ENCODE measurements around the gene SERGEF. TPM values are rescaled to one million over a fixed set of nuclear protein-coding genes. Genes with fewer than 3 reads are reported as not detected.

The SERGEF gene
- total RNA-seq, 6 experiments from 2014 or later, result 8.4 to 19.5 (median 15.8) TPM

GRCh38 chr11:17821648-17822400 is 191.0 kb downstream of the SERGEF start:
- WGBS (ENCODE audit: insufficient coverage, low coverage, low lambda C conversion rate, missing lambda C conversion rate), result 57% methylated on average over 4 of the region's 4 CpGs
- ATAC-seq (peak in 1 of 4 donors; percentile 53), DNase-seq (no peak)
- Histone ChIP-seq H3K27me3 (no peaks in the 10 kb centered on the region), H3K4me1 (no peaks in the 10 kb centered on the region), H3K9me3 (no peaks in the 10 kb centered on the region), H3K27ac (no peak overlapping the region), H3K4me3 (no peak overlapping the region), H3K36me3 (no peaks in the 10 kb centered on the region)
- TF ChIP-seq POLR2A (IDR thresholded peaks at IDR 0.05), result no peak
- TF ChIP-seq CTCF (IDR thresholded peaks at IDR 0.05), result no peak
- intact Hi-C loops (cut with DNase I), result no loop called here

- no peaks in the 10 kb centered on the region for H3K27me3 ChIP-seq
- 38% methylated on average over 2 of the region's 4 CpGs for WGBS (ENCODE audit: insufficient coverage, low coverage, low lambda C conversion rate, missing lambda C conversion rate)
- intact Hi-C loops (cut with DNase I), result no loop called here
- no peaks in the 10 kb centered on the region for H3K9me3 ChIP-seq
- H3K27ac ChIP-seq, result no peak overlapping the region
- no peak for TF ChIP-seq POLR2A (IDR thresholded peaks at IDR 0.05)
- TF ChIP-seq CTCF (IDR thresholded peaks at IDR 0.05), result no peak
- ATAC-seq (no peak), DNase-seq (no peak)
- no peak overlapping the region for H3K4me3 ChIP-seq
- no peaks in the 10 kb centered on the region for H3K4me1 ChIP-seq
- H3K36me3 ChIP-seq, result no peaks in the 10 kb centered on the region
Observed at GRCh38 chr11:17816232-17816931, 196.5 kb downstream of the SERGEF start.

GRCh38 chr11:17814546-17814945 is 198.3 kb downstream of the SERGEF start:
- ATAC-seq, result no peak
- Histone ChIP-seq H3K4me3 (no peak overlapping the region), H3K36me3 (no peaks in the 10 kb centered on the region), H3K27me3 (no peaks in the 10 kb centered on the region), H3K9me3 (no peaks in the 10 kb centered on the region), H3K4me1 (no peaks in the 10 kb centered on the region), H3K27ac (no peak overlapping the region)
- DNase-seq, result no peak
- no peak for TF ChIP-seq POLR2A (IDR thresholded peaks at IDR 0.05)
- TF ChIP-seq CTCF (IDR thresholded peaks at IDR 0.05), result no peak
- intact Hi-C loops (cut with DNase I), result no loop called here
- WGBS (ENCODE audit: insufficient coverage, low coverage, low lambda C conversion rate, missing lambda C conversion rate), result 90% methylated on average over 1 of the region's 1 CpG

- Histone ChIP-seq H3K36me3 (no peaks in the 10 kb centered on the region), H3K27me3 (no peaks in the 10 kb centered on the region), H3K4me3 (no peak overlapping the region), H3K4me1 (no peaks in the 10 kb centered on the region), H3K9me3 (no peaks in the 10 kb centered on the region), H3K27ac (no peak overlapping the region)
- TF ChIP-seq POLR2A (IDR thresholded peaks at IDR 0.05), result no peak
- TF ChIP-seq CTCF (IDR thresholded peaks at IDR 0.05), result no peak
- WGBS (ENCODE audit: insufficient coverage, low coverage, low lambda C conversion rate, missing lambda C conversion rate), result 89% methylated on average over 2 of the region's 2 CpGs
- no peak for DNase-seq
- no peak for ATAC-seq
- intact Hi-C loops (cut with DNase I), result no loop called here
Observed at GRCh38 chr11:17813391-17814059, 199.3 kb downstream of the SERGEF start.
